Omental fat pad (tissue), 4 donors: Measurements from ENCODE around the gene CATSPERD. TPM values are rescaled to one million over a fixed set of nuclear protein-coding genes. Genes with fewer than 3 reads are reported as not detected.
"Not testable (repeated sequence)": the region's sequence is repeated elsewhere in the genome, so short reads cannot be mapped to it uniquely, and the experiment has no call there.

Experiments
- ATAC-seq: fragments of 150-250 bp; one replicate; pipeline ENCODE4 v1.9.1; 2016; ENCODE audit warnings: mild to moderate bottlenecking, moderate library complexity; ENCODE audit not compliant: low FRiP score
- DNase-seq: peaks from one replicate; pipeline ENCODE4 v3.0.0-alpha.2; 2019; ENCODE audit warnings: low spot score
- CTCF ChIP-seq, 3 donors: fragments of 450-650 bp; IDR thresholded peaks; one replicate each; pipeline ENCODE4 v1.5.1; 2016 to 2017; ENCODE audit warnings: antibody characterized with exemption in 3 of 3, mild to moderate bottlenecking in 3 of 3, moderate library complexity in 2 of 3
- total RNA-seq, 4 donors: library from RNA; depleted of rRNA; stranded (reverse); fragments of >200 nt; gene quantifications; one replicate each; pipeline ENCODE4 v1.1.0, GENCODE V29; 2016

The CATSPERD gene
- total RNA-seq, 4 donors from 2014 or later = not detected

GRCh38 chr19:5718579-5719273 lies 1.7 kb upstream of the CATSPERD start:
- TF ChIP-seq CTCF (IDR thresholded peaks at IDR 0.05) = no peak
- no peak for DNase-seq
- ATAC-seq = no peak

DNA sequence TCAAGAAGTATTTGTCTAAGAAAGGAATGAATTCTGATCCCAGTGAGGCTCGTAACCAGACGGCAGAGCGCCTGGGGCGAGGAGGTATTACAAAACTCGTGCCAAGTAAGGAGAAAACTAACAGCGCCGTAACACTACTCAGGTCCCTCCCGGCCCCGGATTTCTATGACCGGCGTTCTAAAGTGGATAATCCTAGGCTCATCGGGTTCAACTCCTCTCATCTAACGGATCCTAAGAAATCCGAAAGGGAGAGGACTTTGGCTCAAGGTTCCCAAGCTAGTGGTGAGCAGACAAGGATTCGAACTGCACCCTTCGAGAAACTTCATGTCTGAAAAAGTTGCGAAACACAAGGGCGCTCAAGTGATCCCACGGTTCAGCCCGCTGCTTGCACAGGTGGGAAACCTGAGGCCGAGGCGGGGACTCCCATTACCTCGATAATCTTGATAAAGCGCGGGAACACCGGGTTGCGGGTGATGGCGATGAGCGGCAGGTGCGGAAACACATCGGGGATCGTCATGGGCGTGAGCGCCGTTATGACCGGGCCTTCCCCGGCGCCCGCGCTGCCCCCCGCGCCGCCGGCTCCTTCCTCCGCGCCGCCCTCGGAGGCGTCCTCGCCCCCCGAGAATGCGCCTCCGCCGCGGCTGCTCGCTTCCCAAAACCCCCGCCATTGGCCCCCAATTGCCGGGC lies 1.0 kb upstream of the CATSPERD start:
- no peak for DNase-seq
- ATAC-seq = peak; percentile 1
- TF ChIP-seq CTCF (IDR thresholded peaks at IDR 0.05) = no peak

DNA sequence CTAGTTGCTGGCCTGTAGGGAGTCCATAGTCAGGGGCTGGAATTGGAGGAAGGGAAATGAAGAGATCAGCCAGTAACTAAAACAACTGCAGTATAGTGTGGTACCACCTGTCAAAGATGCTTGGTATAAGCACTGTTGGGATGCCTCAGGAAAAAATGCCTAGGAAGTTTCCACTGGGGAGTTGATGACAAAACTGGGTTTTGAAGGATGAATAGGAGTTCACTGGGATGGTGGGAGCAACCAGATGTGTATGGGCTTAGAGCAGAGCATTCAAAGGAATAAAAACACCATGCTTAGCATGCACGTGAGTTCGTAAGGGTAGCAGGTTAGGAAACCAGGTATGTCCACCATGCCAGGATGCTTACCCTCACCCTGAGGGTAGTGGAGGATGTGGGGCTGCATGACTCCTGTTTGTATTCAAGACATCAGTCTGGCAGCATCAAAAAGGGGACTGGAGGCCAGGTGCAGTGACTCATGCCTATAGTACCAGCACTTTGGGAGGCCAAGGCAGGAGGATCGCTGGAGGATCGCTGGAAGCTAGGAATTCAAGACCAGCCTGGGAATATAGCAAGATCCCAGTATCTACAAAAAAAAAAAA lies 7.1 kb downstream of the CATSPERD start:
- DNase-seq (no peak), ATAC-seq (no peak)
- TF ChIP-seq CTCF (IDR thresholded peaks at IDR 0.05) = no peak

DNA sequence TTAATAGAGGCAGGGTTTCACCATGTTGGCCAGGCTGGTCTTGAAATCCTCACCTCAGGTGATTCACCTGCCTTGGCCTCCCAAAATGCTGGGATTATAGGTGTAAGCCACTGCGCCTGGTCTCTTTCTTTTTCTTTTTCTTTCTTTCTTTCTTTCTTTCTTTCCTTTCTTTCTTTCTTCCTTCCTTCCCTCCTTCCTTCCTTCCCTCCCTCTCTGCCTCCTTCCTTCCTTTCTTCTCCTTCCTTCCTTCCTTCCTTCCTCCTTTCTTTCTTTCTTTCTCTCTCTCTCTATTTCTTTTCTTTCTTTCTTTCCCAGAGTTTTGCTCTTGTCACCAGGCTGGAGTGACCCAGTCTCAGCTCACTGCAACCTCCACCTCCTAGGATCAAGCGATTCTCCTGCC lies 12.7 kb downstream of the CATSPERD start:
- ATAC-seq, DNase-seq: not testable (repeated sequence)

GRCh38 chr19:5738423-5738822 lies 18.0 kb downstream of the CATSPERD start:
- no peak for TF ChIP-seq CTCF (IDR thresholded peaks at IDR 0.05)
- DNase-seq (no peak), ATAC-seq (no peak)

DNA sequence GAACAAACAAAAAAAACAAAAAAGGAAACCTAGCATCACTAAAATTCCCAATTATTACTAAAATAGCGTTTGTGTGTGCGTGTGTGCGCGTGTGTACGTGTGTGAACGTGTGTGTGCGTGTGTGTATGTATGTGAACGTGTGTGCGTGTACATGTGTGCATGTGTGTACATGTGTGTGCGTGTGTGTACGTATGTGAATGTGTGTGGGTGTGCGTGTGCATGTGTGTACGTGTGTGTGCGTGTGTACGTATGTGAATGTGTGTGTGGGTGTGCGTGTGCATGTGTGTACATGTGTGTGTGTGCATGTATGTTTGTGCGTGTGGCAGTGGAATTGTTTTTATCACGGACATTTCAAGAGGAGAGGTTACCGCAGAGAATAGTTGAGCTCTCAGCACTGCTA lies 21.6 kb downstream of the CATSPERD start:
- DNase-seq = no peak
- no peak for TF ChIP-seq CTCF (IDR thresholded peaks at IDR 0.05)
- no peak for ATAC-seq

GRCh38 chr19:5743630-5744029 lies 23.2 kb downstream of the CATSPERD start:
- no peak for DNase-seq
- ATAC-seq = no peak
- TF ChIP-seq CTCF (IDR thresholded peaks at IDR 0.05) = no peak

- ATAC-seq, DNase-seq: not testable (repeated sequence)
Measured at GRCh38 chr19:5744999-5745398, 24.6 kb downstream of the CATSPERD start.

- ATAC-seq, DNase-seq: not testable (repeated sequence)
Measured at GRCh38 chr19:5748920-5749319, 28.5 kb downstream of the CATSPERD start.
